GM18873 (cell line): ENCODE data around the gene YIPF4.
"Not testable (repeated sequence)": the region's sequence is repeated elsewhere in the genome, so short reads cannot be mapped to it uniquely, and the experiment has no call there.

Source experiments
- ATAC-seq: cut with Tn5 transposase; IDR thresholded peaks from one replicate; pipeline ENCODE4 v1.9.1; 2021; ENCODE audit warnings: mild to moderate bottlenecking, moderate library complexity, moderate number of reproducible peaks; ENCODE audit not compliant: unreplicated experiment, low FRiP score

Gene YIPF4

DNA sequence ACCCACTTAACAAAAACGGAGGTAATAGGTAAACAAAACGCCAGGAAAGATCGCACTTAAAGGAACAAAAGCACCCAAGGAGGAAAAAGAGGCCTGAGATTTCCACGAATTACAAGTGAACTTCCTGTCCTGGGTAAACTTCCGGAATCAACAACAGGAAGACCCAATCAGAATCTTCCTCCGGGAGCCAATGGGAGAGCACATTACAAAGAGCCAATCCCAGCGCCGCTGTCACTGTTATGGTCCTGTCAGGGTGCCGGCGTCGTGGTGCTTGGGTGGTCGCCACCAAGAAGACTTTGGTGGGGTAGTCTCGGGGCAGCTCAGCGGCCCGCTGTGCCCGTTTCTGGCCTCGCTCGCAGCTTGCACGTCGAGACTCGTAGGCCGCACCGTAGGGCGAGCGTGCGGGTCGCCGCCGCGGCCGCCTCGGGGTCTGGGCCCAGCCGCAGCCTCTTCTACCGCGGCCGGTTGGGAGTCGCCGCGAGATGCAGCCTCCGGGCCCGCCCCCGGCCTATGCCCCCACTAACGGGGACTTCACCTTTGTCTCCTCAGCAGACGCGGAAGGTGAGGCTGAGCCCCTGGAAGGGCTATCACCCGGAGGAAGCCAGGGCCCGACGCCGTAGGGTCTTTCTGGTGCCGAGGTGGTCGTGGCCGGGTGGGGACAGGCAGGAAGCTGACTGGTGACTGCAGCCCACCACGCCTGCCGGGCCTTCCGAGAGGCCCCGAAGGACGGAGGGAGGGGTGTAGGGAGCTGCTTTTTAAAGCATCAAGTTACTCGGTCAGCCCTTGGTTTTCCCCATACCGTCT is at the start of gene YIPF4:
Gene YIPF4, plus strand, starts transcription at position 231 of the 804 bp plus-strand sequence. Its CDS starts 252 bp downstream, at position 483.
- ATAC-seq: peak; percentile 95

DNA sequence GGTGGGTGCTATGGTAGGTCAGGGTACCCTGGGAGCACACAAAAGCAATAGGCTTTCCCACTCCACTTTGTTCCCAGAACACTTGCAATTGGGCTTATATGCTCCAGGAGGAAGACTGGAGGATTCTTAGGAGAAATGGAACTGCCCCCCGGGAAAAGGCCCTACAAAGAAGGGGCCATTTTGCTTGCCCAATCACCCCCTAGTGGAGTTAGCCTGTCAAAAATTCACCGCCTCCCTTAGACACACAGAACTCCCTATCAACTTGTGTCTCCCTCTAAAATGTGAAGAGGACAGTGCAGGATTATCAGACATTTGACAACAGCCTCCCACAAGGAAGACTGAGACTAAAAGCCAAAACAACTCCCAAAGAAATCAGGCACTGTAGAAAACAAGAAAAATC is 49.5 kb upstream of the YIPF4 start:
- no peak for ATAC-seq

- no peak for ATAC-seq
Measured at GRCh38 chr2:32229635-32230034, 48.1 kb upstream of the YIPF4 start.

GRCh38 chr2:32231959-32232358 is 45.7 kb upstream of the YIPF4 start:
- no peak for ATAC-seq

DNA sequence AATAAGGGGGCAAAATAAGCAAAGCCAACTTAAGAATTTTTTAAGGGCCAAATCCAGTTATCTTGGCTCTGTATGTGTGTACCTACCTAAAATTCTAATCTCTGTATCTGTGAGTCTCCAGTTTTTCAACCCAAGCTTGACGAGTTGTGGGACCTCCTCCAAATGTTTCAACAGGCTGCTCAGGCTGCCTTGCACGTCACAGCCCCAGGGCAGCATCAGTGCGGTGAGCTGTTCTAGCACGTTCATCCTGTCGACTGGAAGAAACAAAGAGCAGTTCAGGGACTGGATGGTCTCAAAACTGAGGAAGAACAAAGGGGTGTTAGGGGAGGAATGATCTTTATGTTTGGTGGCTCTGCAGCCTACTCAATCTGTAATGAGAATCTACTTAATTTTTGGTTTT is 42.4 kb upstream of the YIPF4 start:
- ATAC-seq: no peak

DNA sequence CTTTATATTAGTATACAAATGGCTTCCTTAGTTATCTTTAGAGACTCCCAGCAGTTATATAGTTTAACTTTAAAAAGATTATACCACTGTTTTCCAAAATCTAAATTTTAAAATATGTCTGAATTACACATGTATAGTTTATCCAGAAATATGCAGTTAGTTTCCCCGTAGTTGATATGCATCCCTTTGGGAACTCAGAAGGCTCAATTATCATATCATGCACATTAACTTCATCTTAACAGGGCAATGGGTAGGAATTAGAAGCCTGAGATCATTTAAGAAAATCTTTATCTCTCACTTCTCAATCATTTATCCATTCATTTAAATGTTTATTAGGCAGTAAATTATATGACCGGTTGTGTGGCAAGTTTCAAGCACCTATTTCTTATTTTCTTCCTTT is 40.2 kb upstream of the YIPF4 start:
- no peak for ATAC-seq

DNA sequence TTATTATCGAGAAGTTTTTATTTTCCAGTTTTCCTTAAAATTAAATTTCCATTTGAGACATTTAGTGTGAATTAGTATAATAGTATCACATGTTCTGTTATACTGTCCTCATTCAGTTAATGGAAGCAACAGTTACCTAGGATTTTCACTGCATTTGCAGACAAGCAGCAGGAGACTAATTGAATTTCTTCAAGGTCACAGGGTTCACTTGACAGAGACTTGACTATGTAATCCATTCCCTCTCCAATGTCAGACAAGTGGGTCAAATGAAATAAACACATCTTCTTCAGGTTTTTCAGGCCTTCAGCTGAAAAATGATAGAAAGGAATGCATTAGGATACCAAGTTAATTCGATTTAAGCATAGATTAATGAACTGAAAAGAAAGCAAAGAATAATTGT is 39.7 kb upstream of the YIPF4 start:
- ATAC-seq: no peak

- ATAC-seq: no peak
Measured at GRCh38 chr2:32242331-32242730, 35.4 kb upstream of the YIPF4 start.

- ATAC-seq: no peak
Measured at GRCh38 chr2:32246911-32247310, 30.8 kb upstream of the YIPF4 start.

GRCh38 chr2:32248299-32248698 is 29.4 kb upstream of the YIPF4 start:
- no peak for ATAC-seq

GRCh38 chr2:32249731-32250236 is 27.9 kb upstream of the YIPF4 start:
- no peak for ATAC-seq

DNA sequence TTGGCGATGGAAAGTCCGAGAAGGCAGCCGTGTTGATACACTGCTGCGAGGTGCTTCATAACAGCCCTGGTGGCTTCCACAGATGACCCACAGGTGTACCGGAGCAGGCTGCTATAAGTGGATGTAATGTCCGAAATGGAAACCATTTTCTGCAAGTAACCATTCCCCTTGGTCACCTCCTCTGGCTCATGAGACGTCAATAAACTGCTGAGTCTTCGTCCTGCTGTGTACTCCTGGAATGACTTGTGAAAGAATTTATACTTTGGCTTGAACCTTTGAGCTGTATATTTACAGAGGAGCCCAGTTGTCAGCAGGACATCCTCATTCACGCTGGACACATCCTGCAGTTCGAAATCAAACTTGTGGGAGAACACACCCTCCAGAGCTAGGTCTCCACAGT is 27.4 kb upstream of the YIPF4 start:
- no peak for ATAC-seq

DNA sequence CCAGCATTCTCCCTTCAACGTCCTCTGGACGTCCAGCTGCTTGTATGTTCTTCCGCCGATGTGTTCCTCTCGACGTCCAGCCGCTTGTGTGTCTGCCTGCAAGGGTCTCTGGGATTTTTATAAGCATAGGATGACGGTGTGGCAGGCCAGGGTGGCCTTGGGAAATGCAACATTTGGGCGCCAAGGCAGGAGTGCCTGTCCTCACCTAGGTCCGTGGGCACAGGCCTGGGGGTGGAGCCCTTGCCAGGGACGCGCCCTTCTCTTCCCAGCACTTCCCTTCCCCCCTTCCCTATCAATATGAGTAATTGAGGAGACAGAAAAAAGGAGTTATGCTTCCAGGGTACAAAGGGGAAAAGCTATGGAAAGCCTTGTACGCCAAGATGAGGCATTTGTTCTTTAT is 19.5 kb upstream of the YIPF4 start:
- ATAC-seq: no peak

DNA sequence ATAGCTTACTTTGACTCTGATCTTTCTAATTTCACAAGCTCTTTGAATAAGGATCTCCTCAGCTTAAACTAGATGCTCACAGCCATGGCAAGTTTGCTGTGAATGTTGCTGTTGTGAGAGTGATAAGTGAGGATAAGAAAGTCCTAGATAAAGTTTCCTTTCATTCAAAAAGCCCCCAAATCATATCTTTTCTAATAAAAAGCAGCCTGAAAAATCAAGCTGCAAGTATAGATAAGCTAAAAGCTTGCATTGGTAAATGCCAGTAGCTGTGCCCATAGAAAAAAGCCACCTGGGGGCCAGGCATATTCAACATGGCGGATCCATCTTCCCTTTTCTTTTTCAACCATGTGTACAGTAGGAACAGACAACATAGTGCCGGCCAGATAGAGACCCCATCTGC is 17.3 kb upstream of the YIPF4 start:
- no peak for ATAC-seq

DNA sequence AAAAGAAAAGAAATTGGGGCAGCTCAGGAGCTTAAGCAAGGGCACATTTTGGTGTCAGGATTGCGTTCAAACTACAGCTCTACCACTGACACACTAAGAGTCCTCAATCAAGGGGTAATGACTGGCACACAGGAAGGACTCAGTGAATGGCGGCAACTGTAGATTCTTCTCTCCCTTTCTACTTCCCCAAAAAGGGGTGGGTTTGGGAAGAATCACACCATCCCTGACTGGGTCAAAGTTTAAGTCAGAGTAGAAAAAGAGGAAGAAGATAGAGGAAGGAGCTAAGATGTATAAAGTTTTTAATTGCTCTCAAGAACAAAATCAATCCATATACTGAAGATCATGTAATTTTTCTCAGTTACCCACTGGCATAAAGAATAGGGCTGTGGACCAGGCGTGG is 15.6 kb upstream of the YIPF4 start:
- no peak for ATAC-seq

- peak; percentile 85 for ATAC-seq
Measured at GRCh38 chr2:32264422-32265105, 13.1 kb upstream of the YIPF4 start, which contains the start of gene NLRC4. Gene NLRC4, minus strand, starts transcription at chr2:32264886. Its CDS starts 8,111 bp downstream, at chr2:32256775.

GRCh38 chr2:32271063-32271462 is 6.6 kb upstream of the YIPF4 start:
- ATAC-seq: no peak

- ATAC-seq: no peak
Measured at GRCh38 chr2:32272279-32272678, 5.4 kb upstream of the YIPF4 start.

- no peak for ATAC-seq
Measured at GRCh38 chr2:32274289-32274688, 3.4 kb upstream of the YIPF4 start.

DNA sequence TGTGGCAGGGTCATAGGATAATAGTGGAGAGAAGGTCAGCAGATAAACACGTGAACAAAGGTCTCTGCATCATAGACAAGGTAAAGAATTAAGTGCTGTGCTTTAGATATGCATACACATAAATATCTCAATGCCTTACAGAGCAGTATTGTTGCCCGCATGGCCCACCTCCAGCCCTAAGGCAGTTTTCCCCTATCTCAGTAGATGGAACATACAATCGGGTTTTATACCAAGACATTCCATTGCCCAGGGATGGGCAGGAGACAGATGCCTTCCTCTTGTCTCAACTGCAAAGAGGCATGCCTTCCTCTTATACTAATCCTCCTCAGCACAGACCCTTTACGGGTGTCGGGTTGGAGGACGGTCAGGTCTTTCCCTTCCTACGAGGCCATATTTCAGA is 1.9 kb upstream of the YIPF4 start:
- ATAC-seq: not testable (repeated sequence)

DNA sequence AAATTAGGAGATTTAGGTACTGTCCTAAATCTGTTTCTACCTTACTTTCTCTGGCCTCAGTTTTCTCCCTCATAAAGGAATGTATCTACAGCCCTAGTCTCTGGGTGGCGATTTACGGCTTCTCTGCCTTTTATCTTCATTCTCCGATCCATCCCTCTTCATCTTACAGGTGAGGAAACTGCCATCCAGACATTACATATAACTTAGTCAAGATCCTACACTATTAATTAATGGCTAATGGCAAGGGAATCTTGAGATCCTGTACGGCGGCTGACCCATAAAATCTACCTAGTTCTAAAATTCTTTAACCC is 386 bp upstream of the YIPF4 start:
- ATAC-seq: no peak

- ATAC-seq: no peak
Measured at GRCh38 chr2:32278478-32278853, 762 bp downstream of the YIPF4 start.
